ENCODE measurements around the gene EXOC3L1. TPM values are rescaled to one million over a fixed set of nuclear protein-coding genes. Genes with fewer than 3 reads are reported as not detected.

Gene EXOC3L1
- polyA plus RNA-seq, 3 donors, result 4.3 to 6.3 (median 6.1) TPM

GRCh38 chr16:67186550-67186950, 3.4 kb downstream of the EXOC3L1 start:
- DNase-seq (ENCODE audit: extremely low read depth in 1 of 11, low read depth in 9 of 11, low spot score in 4 of 11), result no peak

DNA sequence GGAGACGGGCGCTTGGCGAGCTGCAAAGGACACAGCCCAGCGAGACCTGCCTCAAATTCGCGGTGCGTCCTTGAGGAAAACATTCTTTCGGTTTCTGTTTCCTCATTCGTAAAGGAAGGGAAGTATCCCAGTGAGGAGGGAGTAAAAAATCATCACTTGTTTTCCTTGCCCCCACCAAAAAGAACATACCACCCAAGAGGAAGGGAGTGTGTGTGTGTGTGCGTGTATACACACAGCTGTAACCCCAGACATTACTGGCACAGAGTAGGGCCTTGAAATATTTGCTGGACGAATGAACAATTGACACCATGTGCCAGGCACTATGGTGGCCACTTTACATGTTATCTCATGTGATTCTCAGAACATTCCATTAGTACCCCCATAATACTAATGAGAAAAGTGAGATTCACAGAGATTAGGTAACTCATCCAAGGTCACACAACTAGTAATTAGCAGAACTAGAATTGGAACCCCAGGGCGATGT, 4.2 kb downstream of the EXOC3L1 start:
- DNase-seq (ENCODE audit: extremely low read depth in 1 of 11, low read depth in 9 of 11, low spot score in 4 of 11), result no peak

DNA sequence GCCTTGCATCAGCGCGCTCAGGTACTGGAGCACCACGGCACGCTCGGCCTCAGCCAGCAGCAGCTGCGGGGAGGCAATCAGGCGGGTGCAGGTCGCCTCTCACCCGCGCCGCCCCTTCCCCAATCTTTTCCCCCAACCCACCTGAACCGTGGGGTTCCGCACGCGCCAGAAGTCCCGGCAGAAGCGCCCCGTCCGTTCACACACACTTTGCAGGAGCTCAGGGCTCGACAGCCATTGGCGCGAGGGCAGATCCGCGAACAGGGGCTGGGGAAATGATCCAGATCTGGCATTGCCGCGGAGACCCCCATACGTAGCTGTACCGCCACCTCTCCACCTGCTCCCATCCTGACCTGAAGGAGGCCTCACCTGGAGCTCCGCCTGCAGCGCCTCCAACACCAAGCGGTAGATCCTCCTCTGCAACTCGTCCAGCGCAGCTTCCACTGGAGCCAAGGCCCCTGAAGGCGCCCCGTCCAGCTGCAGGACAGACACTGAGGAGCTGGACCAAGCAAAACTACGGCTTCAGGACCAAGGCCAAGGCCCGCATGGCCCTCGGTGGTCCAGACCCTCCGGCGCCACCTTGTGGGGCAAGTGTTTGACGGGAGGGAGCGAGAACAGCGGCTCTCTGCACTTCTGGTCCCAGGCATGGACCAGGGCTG, 4.8 kb downstream of the EXOC3L1 start:
- DNase-seq (ENCODE audit: extremely low read depth in 1 of 11, low read depth in 9 of 11, low spot score in 4 of 11), result peak in 10 of 11 donors; percentile 79 to 91 (median 84)

- no peak for DNase-seq (ENCODE audit: extremely low read depth in 1 of 11, low read depth in 9 of 11, low spot score in 4 of 11)
These were observed 5.4 kb downstream of the EXOC3L1 start for GRCh38 chr16:67184453-67184994.

DNA sequence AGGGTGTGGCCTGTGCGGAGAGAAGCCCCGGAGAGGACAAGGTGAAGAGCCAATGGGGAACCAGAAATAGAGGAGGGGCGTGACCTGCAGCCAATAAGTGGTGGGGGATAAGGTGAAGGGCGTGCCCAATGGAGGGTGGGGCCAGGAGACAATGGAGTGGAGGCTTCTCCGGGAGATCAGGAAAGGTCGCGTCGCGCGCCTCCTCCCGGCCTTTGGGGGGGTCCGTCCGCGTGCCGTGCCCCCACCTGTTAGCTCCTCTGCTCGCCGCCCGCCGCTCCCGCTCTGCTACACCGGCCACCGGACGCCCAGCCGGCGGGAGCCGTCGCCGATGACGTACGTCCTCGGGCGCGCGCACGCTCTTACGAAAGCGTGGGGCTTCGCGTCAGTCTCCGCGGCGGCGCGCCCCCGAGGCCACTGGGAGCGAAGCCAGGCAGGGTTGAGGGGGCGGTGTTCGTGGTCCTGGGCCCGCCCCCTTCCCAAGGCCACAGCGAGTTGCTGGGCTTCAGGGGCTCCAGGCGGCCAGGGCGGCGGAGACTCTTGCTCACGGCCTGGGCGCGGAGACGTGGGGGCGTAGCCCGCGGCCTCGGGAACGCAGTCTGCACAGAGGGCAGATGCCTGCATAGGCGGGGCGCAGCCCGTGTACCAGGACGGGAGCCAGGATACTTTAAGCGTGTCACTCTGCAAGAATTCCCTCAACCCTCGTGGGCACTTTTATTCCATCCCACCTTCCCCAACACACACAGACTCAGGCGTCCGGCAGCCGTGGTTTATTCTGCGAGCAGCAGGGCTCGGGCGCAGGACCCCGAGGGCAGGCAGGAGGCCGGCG, 6.1 kb downstream of the EXOC3L1 start, which contains the start of gene MATCAP1:
TSS of gene MATCAP1 (minus strand) at position 337 of the 826 bp plus-strand sequence. CDS start 3,353 bp downstream, outside the sequence.
- peak; percentile 89 to 96 (median 95) for DNase-seq (ENCODE audit: extremely low read depth in 1 of 11, low read depth in 9 of 11, low spot score in 4 of 11)

DNA sequence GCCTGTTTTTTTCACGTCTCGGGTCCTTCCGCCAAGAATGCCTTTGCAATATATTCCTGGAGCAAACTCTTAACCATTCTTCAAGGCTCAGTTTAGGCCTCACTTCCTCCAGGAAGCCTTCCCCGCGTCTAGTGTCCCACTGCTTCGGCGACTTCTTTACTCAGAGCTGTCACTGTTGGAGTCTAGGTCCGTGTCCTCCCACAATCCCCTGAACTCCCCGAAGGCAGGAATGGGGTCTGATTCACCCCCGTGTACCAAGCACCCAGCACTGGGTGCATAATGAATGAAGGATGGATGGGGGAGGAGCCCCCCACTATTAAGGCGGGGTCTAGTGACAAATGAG, 6.7 kb downstream of the EXOC3L1 start:
- no peak for DNase-seq (ENCODE audit: extremely low read depth in 1 of 11, low read depth in 9 of 11, low spot score in 4 of 11)

DNA sequence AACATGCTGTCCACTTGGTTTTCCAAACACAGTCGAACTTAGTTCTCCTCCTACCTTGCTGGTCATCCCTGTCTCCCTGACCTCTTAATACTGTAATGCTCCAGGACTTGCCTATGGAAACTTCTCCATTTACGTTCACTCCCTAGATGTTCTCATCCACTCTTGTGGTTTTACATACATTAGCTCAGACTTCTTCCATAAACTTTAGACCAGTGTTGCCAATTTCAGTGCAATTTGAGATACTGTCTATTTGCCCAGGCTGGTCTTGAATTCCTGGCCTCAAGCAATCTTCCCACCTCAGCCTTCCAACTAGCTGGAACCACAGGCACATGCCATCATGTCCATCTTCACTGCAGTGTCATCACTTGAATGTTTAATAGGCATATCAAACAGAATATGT, 7.6 kb downstream of the EXOC3L1 start:
- DNase-seq (ENCODE audit: extremely low read depth in 1 of 11, low read depth in 9 of 11, low spot score in 4 of 11), result no peak

GRCh38 chr16:67181346-67181745, 8.6 kb downstream of the EXOC3L1 start:
- no peak for DNase-seq (ENCODE audit: extremely low read depth in 1 of 11, low read depth in 9 of 11, low spot score in 4 of 11)

DNA sequence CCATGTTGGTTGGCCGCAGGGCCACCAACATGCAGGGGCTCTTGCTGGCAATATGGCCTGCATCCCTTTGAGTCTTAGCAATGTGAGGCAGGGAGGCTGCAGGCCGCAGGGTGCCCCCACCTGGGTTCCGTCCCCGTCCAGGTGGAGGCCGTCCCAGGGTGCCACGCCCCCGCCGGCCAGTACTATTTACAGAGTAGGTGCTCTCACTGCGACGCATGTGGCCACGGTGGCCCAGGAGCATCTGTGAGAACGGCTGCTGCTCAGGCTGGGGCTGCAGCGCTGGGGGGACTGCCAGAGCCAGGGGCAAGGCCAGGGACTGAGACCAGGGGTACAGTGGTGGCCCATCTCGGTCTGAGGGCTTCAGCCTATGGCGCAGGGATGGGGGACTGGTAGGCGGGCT, 9.8 kb downstream of the EXOC3L1 start:
- DNase-seq (ENCODE audit: extremely low read depth in 1 of 11, low read depth in 9 of 11, low spot score in 4 of 11), result no peak

DNA sequence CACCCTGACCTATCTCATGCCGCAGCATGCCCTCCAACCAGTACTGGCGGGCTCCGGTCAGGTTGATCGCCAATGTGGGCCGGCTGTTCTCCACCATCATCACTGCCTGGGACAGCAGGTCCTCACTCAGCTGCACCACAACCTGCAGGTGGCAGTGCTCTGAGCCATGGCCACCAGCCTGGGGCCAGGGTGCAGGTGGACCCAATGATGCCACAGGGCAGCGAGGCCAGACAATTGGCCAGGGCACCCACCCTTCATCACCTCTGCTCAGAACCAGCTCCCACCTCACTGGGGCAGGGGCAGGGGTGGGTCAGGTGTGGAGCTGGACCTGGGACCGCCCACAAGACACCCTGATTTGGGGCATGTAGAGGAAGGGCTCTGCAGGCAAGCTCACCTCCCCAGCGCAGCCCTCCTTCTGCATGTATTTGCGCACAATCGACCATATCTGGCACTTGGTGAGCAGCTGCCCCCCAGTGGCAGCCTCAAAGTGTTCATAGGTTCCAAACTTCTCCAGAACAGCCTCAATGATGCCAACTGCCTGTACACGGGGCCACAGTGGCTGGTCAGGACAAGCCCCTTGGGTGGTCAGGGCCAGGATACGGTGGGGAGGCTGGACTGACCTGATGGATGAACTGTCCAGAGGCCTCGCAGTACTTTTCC, 10.4 kb downstream of the EXOC3L1 start:
- DNase-seq (ENCODE audit: extremely low read depth in 1 of 11, low read depth in 9 of 11, low spot score in 4 of 11), result no peak

DNA sequence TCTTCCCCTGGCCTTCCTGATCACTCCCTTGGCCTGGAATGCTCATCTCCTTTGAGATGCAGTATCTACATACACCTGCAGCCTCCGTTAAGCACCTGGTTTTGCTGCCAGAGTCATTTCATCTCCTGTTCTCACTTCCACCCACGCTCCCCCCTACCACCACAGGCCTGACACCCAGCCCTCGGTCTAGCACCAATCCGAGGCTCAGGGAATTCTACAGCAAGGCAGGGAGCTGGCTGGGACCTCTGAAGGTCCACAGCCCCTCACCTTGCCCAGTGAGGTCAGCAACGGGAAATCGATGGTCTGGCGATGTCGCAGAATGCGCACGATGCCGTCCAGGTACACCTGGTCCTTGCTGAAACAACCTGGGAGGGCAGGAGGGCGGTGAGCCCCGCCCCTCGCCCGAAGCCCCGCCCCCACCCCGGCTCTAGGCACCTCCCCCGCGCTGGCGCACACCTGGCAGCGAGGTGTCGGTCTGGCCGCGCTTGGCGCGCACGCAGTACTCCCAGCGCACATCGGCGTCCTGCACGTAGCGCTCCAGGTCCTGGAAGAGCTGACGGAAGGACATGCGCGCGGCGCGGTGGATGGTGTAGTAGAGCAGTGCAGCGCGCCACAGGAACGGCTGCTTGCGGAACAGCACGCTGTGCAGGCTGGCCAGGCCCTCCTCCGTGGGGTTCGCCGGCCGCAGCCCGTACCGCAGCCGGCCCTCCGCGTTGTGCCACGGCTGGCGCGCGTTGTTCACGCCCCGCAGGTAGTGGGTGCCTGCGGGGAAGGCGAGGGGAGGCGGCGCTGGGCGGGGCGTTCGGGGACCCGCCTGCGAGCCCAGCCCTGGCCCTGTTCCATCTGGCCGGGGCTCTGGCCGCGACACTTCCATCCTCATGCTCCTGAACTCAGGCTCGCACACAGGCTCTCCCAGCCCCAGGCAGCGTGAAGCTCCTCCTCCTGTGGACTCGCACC, 11.9 kb downstream of the EXOC3L1 start:
- no peak for DNase-seq (ENCODE audit: extremely low read depth in 1 of 11, low read depth in 9 of 11, low spot score in 4 of 11)

DNA sequence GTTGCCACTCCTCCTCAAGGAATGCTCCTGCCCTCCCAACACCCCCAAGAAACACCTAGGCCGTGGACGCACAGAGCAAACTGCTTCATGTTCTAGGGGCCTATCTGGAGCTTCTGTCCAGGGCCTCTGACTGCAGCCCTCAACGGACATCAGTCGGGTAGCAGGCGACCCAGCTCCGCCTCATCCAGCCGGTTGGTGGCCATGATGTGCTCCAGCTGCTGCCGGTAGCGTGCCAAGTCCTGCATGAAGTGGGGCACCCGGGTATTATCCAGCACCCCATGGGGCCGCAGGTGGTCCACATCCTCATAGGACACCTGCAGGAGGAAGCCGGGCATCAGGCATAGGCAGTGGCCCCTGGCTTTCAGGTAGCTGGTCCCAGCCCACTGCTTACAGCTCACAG, 13.3 kb downstream of the EXOC3L1 start:
- no peak for DNase-seq (ENCODE audit: extremely low read depth in 1 of 11, low read depth in 9 of 11, low spot score in 4 of 11)

DNA sequence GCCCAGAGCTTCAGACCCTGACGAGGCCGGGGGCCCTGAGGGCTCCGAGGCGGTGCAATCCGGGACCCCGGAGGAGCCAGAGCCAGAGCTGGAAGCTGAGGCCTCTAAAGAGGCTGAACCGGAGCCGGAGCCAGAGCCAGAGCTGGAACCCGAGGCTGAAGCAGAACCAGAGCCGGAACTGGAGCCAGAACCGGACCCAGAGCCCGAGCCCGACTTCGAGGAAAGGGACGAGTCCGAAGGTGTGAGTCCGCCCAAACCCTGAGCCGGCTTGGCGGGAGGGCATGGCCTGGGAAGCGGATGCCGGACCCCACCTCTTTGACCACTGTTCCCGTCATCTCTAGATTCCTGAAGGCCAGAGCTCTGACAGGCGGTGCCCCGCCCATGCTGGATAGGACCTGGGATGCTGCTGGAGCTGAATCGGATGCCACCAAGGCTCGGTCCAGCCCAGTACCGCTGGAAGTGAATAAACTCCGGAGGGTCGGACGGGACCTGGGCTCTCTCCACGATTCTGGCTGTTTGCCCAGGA, 15.2 kb downstream of the EXOC3L1 start:
- no peak for DNase-seq (ENCODE audit: extremely low read depth in 1 of 11, low read depth in 9 of 11, low spot score in 4 of 11)

GRCh38 chr16:67173808-67174705, 15.9 kb downstream of the EXOC3L1 start:
- no peak for DNase-seq (ENCODE audit: extremely low read depth in 1 of 11, low read depth in 9 of 11, low spot score in 4 of 11)

- no peak for DNase-seq (ENCODE audit: extremely low read depth in 1 of 11, low read depth in 9 of 11, low spot score in 4 of 11)
These were observed 16.6 kb downstream of the EXOC3L1 start for GRCh38 chr16:67173323-67173722.

DNA sequence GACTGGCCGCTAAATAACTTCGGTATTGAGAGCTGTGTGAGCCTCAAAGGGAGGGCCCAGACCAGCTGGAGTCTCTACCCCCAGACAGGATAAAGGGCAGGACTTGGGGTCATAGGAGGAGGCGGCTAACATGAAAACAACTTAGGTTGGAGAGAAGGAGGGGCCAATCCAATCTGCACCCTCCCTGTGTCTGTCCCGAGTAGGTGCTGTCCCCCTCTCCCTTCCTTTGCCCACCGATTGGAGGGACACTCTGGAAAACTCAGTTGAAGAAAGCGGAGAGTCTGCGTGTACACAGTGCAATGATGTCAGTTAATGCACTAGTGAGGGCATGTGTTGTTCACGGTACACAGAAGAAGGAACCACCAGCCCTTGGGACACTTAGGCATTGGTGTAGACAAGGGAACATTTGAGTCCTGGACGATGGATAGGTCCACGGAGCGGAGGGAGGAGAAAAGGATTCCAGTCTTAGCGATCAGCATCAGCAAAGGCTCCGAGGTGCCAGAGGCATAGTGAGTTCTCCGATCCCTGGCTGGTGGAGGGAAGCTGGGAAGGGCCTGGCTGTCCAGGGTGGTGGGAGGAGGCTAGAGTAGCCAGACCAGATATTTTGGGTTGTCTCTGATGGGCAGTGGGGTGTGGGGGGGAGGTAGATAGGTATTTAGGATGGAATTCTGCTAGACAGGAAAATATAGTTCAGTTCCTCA, 18.8 kb downstream of the EXOC3L1 start:
- no peak for DNase-seq (ENCODE audit: extremely low read depth in 1 of 11, low read depth in 9 of 11, low spot score in 4 of 11)

Measured in renal cortex interstitium (tissue), 11 donors.